Measurements from ENCODE around the gene LSM14A. TPM values are rescaled to one million over a fixed set of nuclear protein-coding genes. Genes with fewer than 3 reads are reported as not detected.

LSM14A gene
- total and polyA plus RNA-seq, 4 donors, result 12.6 to 133 (median 48.0) TPM

DNA sequence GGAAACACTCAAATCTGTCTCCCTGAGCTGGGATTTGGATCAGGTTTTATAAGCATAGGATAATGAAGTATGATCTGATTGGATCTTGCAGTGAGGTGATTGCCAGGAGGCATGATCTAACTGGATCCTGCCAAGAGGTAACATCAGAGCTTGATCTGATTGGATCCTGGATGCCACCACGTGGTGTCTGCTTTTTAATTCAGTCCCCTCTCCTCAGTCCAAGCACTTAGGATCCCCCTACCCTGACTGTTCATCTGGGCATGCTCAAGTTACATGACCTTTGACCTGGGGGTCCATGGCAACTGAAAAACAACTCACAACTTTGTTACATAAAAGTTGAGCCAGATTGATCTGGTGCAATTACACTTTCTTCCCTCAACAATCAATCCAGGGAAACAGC is 47.5 kb upstream of the LSM14A start:
- TF ChIP-seq, protein P1, sequence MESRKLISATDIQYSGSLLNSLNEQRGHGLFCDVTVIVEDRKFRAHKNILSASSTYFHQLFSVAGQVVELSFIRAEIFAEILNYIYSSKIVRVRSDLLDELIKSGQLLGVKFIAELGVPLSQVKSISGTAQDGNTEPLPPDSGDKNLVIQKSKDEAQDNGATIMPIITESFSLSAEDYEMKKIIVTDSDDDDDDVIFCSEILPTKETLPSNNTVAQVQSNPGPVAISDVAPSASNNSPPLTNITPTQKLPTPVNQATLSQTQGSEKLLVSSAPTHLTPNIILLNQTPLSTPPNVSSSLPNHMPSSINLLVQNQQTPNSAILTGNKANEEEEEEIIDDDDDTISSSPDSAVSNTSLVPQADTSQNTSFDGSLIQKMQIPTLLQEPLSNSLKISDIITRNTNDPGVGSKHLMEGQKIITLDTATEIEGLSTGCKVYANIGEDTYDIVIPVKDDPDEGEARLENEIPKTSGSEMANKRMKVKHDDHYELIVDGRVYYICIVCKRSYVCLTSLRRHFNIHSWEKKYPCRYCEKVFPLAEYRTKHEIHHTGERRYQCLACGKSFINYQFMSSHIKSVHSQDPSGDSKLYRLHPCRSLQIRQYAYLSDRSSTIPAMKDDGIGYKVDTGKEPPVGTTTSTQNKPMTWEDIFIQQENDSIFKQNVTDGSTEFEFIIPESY (IDR thresholded peaks at IDR 0.05), result no peak
- TF ChIP-seq SP1 (IDR thresholded peaks at IDR 0.05) (no peak), YY1 (IDR thresholded peaks at IDR 0.05) (no peak), FOXA2 (IDR thresholded peaks at IDR 0.05) (no peak), JUND (IDR thresholded peaks at IDR 0.05) (no peak), HNF4G (IDR thresholded peaks at IDR 0.05) (no peak), RXRA (IDR thresholded peaks at IDR 0.05) (no peak), HNF4A (conservative IDR thresholded peaks at IDR 0.05) (no peak), GABPA (IDR thresholded peaks at IDR 0.05 in 1 of 2, conservative IDR thresholded peaks at IDR 0.05 in 1 of 2) (no peak), RAD21 (IDR thresholded peaks at IDR 0.05) (no peak)
- TF ChIP-seq, protein P2, sequence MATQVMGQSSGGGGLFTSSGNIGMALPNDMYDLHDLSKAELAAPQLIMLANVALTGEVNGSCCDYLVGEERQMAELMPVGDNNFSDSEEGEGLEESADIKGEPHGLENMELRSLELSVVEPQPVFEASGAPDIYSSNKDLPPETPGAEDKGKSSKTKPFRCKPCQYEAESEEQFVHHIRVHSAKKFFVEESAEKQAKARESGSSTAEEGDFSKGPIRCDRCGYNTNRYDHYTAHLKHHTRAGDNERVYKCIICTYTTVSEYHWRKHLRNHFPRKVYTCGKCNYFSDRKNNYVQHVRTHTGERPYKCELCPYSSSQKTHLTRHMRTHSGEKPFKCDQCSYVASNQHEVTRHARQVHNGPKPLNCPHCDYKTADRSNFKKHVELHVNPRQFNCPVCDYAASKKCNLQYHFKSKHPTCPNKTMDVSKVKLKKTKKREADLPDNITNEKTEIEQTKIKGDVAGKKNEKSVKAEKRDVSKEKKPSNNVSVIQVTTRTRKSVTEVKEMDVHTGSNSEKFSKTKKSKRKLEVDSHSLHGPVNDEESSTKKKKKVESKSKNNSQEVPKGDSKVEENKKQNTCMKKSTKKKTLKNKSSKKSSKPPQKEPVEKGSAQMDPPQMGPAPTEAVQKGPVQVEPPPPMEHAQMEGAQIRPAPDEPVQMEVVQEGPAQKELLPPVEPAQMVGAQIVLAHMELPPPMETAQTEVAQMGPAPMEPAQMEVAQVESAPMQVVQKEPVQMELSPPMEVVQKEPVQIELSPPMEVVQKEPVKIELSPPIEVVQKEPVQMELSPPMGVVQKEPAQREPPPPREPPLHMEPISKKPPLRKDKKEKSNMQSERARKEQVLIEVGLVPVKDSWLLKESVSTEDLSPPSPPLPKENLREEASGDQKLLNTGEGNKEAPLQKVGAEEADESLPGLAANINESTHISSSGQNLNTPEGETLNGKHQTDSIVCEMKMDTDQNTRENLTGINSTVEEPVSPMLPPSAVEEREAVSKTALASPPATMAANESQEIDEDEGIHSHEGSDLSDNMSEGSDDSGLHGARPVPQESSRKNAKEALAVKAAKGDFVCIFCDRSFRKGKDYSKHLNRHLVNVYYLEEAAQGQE (IDR thresholded peaks at IDR 0.05), result no peak
- TF ChIP-seq, protein P3, sequence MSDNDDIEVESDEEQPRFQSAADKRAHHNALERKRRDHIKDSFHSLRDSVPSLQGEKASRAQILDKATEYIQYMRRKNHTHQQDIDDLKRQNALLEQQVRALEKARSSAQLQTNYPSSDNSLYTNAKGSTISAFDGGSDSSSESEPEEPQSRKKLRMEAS (IDR thresholded peaks at IDR 0.05), result no peak
- TF ChIP-seq, protein P4, sequence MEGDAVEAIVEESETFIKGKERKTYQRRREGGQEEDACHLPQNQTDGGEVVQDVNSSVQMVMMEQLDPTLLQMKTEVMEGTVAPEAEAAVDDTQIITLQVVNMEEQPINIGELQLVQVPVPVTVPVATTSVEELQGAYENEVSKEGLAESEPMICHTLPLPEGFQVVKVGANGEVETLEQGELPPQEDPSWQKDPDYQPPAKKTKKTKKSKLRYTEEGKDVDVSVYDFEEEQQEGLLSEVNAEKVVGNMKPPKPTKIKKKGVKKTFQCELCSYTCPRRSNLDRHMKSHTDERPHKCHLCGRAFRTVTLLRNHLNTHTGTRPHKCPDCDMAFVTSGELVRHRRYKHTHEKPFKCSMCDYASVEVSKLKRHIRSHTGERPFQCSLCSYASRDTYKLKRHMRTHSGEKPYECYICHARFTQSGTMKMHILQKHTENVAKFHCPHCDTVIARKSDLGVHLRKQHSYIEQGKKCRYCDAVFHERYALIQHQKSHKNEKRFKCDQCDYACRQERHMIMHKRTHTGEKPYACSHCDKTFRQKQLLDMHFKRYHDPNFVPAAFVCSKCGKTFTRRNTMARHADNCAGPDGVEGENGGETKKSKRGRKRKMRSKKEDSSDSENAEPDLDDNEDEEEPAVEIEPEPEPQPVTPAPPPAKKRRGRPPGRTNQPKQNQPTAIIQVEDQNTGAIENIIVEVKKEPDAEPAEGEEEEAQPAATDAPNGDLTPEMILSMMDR (IDR thresholded peaks at IDR 0.05; ENCODE audit: low read depth, low read length, missing input control), result no peak

DNA sequence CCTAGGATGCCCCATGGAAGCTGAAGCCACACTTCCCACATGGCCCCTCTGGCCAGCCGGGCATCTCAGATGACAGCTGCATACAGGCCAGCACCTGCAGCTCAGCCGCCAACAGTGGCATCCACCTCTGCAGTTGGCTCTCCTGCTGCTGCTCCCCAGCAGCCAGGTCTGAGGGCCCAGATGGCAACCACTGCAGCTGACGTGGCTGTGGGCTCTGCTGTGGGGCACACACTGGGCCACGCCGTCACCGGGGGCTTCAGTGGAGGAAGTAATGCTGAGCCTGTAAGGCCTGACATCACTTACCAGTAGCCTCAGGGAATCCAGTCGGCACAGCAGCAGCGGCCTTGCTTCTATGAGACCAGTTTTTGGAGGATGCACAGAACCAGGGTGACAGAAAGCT is 45.3 kb upstream of the LSM14A start:
- H3K36me3 ChIP-seq (ENCODE audit: control insufficient read depth in 4 of 4, insufficient read depth in 3 of 4, low read depth in 1 of 4, low read length in 3 of 4), result no peaks in the 10 kb centered on the region
- no peak overlapping the region for H3K9ac ChIP-seq (ENCODE audit: low read depth in 1 of 2, low read length in 2 of 2)
- no peak overlapping the region for H3K4me3 ChIP-seq (ENCODE audit: low read depth in 1 of 3, low read length in 3 of 3)
- H3K27me3 ChIP-seq (ENCODE audit: control insufficient read depth in 4 of 4, insufficient read depth in 4 of 4, low read length in 3 of 4), result no peaks in the 10 kb centered on the region
- WGBS, result 94% methylated on average over 8 of the region's 8 CpGs
- no peak overlapping the region for H3K27ac ChIP-seq (ENCODE audit: low read depth in 1 of 2, low read length in 2 of 2)
- no peak for DNase-seq (ENCODE audit: low spot score)
- TF ChIP-seq JUND (IDR thresholded peaks at IDR 0.05) (no peak), TAF1 (conservative IDR thresholded peaks at IDR 0.05) (no peak), HNF4A (conservative IDR thresholded peaks at IDR 0.05) (no peak), RXRA (IDR thresholded peaks at IDR 0.05) (no peak), SP1 (IDR thresholded peaks at IDR 0.05) (no peak), RAD21 (IDR thresholded peaks at IDR 0.05) (no peak), GABPA (IDR thresholded peaks at IDR 0.05 in 1 of 2, conservative IDR thresholded peaks at IDR 0.05 in 1 of 2) (no peak), EGR1 (IDR thresholded peaks at IDR 0.05; ENCODE audit: low read depth in 2 of 2) (no peak)
- no peaks in the 10 kb centered on the region for H3K4me1 ChIP-seq (ENCODE audit: control insufficient read depth in 4 of 4, insufficient read depth in 4 of 4, low read length in 3 of 4)
- no peaks in the 10 kb centered on the region for H3K9me3 ChIP-seq (ENCODE audit: control insufficient read depth in 4 of 4, low read length in 3 of 4)

More for the DNA sequence above, 47.5 kb upstream of the LSM14A start:
- no peak for DNase-seq (ENCODE audit: low spot score)
- H3K27ac ChIP-seq (ENCODE audit: low read depth in 1 of 2, low read length in 2 of 2), result no peak overlapping the region
- no peak overlapping the region for H3K4me3 ChIP-seq (ENCODE audit: low read depth in 1 of 3, low read length in 3 of 3)
- H3K9ac ChIP-seq (ENCODE audit: low read depth in 1 of 2, low read length in 2 of 2), result no peak overlapping the region
- WGBS, result 12% methylated on average over 1 of the region's 1 CpG
- H3K27me3 ChIP-seq (ENCODE audit: control insufficient read depth in 4 of 4, insufficient read depth in 4 of 4, low read length in 3 of 4), result no peaks in the 10 kb centered on the region
- H3K4me1 ChIP-seq (ENCODE audit: control insufficient read depth in 4 of 4, insufficient read depth in 4 of 4, low read length in 3 of 4), result no peaks in the 10 kb centered on the region
- H3K9me3 ChIP-seq (ENCODE audit: control insufficient read depth in 4 of 4, low read length in 3 of 4), result no peaks in the 10 kb centered on the region
- H3K36me3 ChIP-seq (ENCODE audit: control insufficient read depth in 4 of 4, insufficient read depth in 3 of 4, low read depth in 1 of 4, low read length in 3 of 4), result no peaks in the 10 kb centered on the region
